Endodermal cell (in vitro differentiated cells): ENCODE data around the gene EHHADH. TPM values are rescaled to one million over a fixed set of nuclear protein-coding genes. Genes with fewer than 3 reads are reported as not detected.

ENCODE experiments used
- DNase-seq: peaks from one replicate; pipeline ENCODE4 v3.0.0-alpha.2; 2017
- H3K27ac ChIP-seq: 2 replicates; pipeline ENCODE4 v1.5.1; 2013; ENCODE audit warnings: mild to moderate bottlenecking, low read depth, low read length, moderate library complexity
- H3K27me3 ChIP-seq: 2 replicates; pipeline ENCODE4 v1.6.1; 2013; ENCODE audit warnings: mild to moderate bottlenecking, low read length, moderate library complexity; ENCODE audit not compliant: insufficient read depth, control insufficient read depth, poor library complexity, severe bottlenecking
- H3K36me3 ChIP-seq: 2 replicates; pipeline ENCODE4 v1.7.0; 2013; ENCODE audit warnings: mild to moderate bottlenecking, low read length, moderate library complexity; ENCODE audit not compliant: control insufficient read depth, insufficient read depth
- H3K4me1 ChIP-seq: one replicate; pipeline ENCODE4 v1.7.0; 2013; ENCODE audit warnings: low read length; ENCODE audit not compliant: control insufficient read depth, insufficient read depth
- H3K4me3 ChIP-seq: 2 replicates; pipeline ENCODE4 v1.5.1; 2013; ENCODE audit warnings: mild to moderate bottlenecking, low read length, moderate library complexity
- H3K9ac ChIP-seq: 2 replicates; pipeline ENCODE4 v1.6.1; 2013; ENCODE audit warnings: mild to moderate bottlenecking, low read length, moderate library complexity; ENCODE audit not compliant: poor library complexity, severe bottlenecking; ENCODE audit errors: extremely low read depth
- H3K9me3 ChIP-seq: 2 replicates; pipeline ENCODE4 v1.6.1; 2013; ENCODE audit warnings: mild to moderate bottlenecking, low read length, moderate library complexity; ENCODE audit not compliant: control insufficient read depth
- H3K27ac Mint-ChIP-seq: 2 replicates; pipeline ENCODE4 v1.8.0; 2020; ENCODE audit warnings: mixed read lengths
- H3K27me3 Mint-ChIP-seq: 2 replicates; pipeline ENCODE4 v1.8.0; 2021; ENCODE audit warnings: mild to moderate bottlenecking, mixed read lengths; ENCODE audit not compliant: insufficient read depth
- H3K36me3 Mint-ChIP-seq: 2 replicates; pipeline ENCODE4 v1.8.0; 2020; ENCODE audit warnings: low read depth, mixed read lengths
- H3K4me1 Mint-ChIP-seq: 2 replicates; pipeline ENCODE4 v1.8.0; 2020; ENCODE audit warnings: mixed read lengths
- H3K4me3 Mint-ChIP-seq: 2 replicates; pipeline ENCODE4 v1.8.0; 2020; ENCODE audit warnings: mild to moderate bottlenecking, moderate library complexity, mixed read lengths
- H3K9me3 Mint-ChIP-seq: 2 replicates; pipeline ENCODE4 v1.8.0; 2020; ENCODE audit warnings: mild to moderate bottlenecking, mixed read lengths
- CTCF ChIP-seq: fragments of 200-600 bp; sonication (generic); conservative IDR thresholded peaks from 2 replicates; pipeline ENCODE4 v1.5.0; 2021; ENCODE audit warnings: antibody characterized with exemption, mild to moderate bottlenecking
- WGBS, 2 experiments: methylation state at CpG; one replicate each; pipeline versions ENCODE4 v1.1.5 to v1.1.7; 2013; ENCODE audit warnings: missing lambda C conversion rate in 2 of 2, mixed read lengths in 1 of 2; ENCODE audit not compliant: insufficient coverage in 1 of 2, insufficient read length in 1 of 2; 5-methylcytosine and 5-hydroxymethylcytosine counted together
- total RNA-seq, 2 donors: library from RNA; stranded (reverse); fragmentation: NEBNext Ultra II Directional in 1 of 2; extraction: Animal tissue kit (Norgen Biotek cat#: 25700) in 1 of 2; gene quantifications; 2 replicates in 1 of 2; 3 replicates in 1 of 2; pipeline ENCODE4 v1.2.1, GENCODE V29; 2021

The EHHADH gene
- total RNA-seq, 2 donors from 2014 or later = 58.7 to 79.2 TPM

GRCh38 chr3:185208823-185209222 lies 45.0 kb downstream of the EHHADH start:
- Histone ChIP-seq H3K4me1 (no peaks in the 10 kb centered on the region), H3K9ac (no peak overlapping the region), H3K4me3 (no peak overlapping the region), H3K36me3 (peaks cover 20% of the 10 kb centered on the region), H3K9me3 (no peaks in the 10 kb centered on the region), H3K27ac (no peak overlapping the region), H3K27me3 (no peaks in the 10 kb centered on the region)
- Mint-ChIP-seq H3K4me3 (no peak overlapping the region), H3K27me3 (no peaks in the 10 kb centered on the region), H3K9me3 (no peaks in the 10 kb centered on the region), H3K36me3 (peaks cover 29% of the 10 kb centered on the region), H3K27ac (no peak overlapping the region), H3K4me1 (no peaks in the 10 kb centered on the region)
- WGBS, 2 experiments = 100% methylated on average over 1 of the region's 1 CpG; no CpG with 5 or more reads in 1 of the 2 experiments
- DNase-seq = no peak
- no peak for TF ChIP-seq CTCF

- peak overlapping the region; percentile 23 for H3K27ac Mint-ChIP-seq
- no peaks in the 10 kb centered on the region for H3K9me3 Mint-ChIP-seq
- H3K27me3 ChIP-seq = no peaks in the 10 kb centered on the region
- peaks cover 34% of the 10 kb centered on the region for H3K36me3 Mint-ChIP-seq
- H3K4me1 ChIP-seq = no peaks in the 10 kb centered on the region
- no peak overlapping the region for H3K4me3 ChIP-seq
- 92 to 93% methylated on average over 4 to 6 of the region's 6 CpGs for WGBS, 2 experiments
- H3K9ac ChIP-seq = no peak overlapping the region
- DNase-seq = no peak
- H3K27me3 Mint-ChIP-seq = no peaks in the 10 kb centered on the region
- no peak overlapping the region for H3K4me3 Mint-ChIP-seq
- no peaks in the 10 kb centered on the region for H3K4me1 Mint-ChIP-seq
- H3K9me3 ChIP-seq = no peaks in the 10 kb centered on the region
- H3K27ac ChIP-seq = no peak overlapping the region
- H3K36me3 ChIP-seq = peaks cover 20% of the 10 kb centered on the region
- TF ChIP-seq CTCF = no peak
Measured at GRCh38 chr3:185207931-185208746, 45.7 kb downstream of the EHHADH start.

GRCh38 chr3:185207481-185207880 lies 46.4 kb downstream of the EHHADH start:
- TF ChIP-seq CTCF = no peak
- H3K4me3 ChIP-seq = no peak overlapping the region
- Mint-ChIP-seq H3K9me3 (no peaks in the 10 kb centered on the region), H3K4me1 (no peaks in the 10 kb centered on the region), H3K27me3 (no peaks in the 10 kb centered on the region), H3K36me3 (peaks cover 36% of the 10 kb centered on the region), H3K27ac (no peak overlapping the region), H3K4me3 (no peak overlapping the region)
- no peak for DNase-seq
- no peak overlapping the region for H3K9ac ChIP-seq
- no peaks in the 10 kb centered on the region for H3K4me1 ChIP-seq
- H3K27me3 ChIP-seq = no peaks in the 10 kb centered on the region
- no peaks in the 10 kb centered on the region for H3K9me3 ChIP-seq
- H3K36me3 ChIP-seq = peaks cover 23% of the 10 kb centered on the region
- WGBS, 2 experiments = 96 to 100% methylated on average over 1 to 2 of the region's 2 CpGs
- no peak overlapping the region for H3K27ac ChIP-seq
